Aorta (tissue), 5 donors: ENCODE measurements around the gene CYS1. TPM values are rescaled to one million over a fixed set of nuclear protein-coding genes. Genes with fewer than 3 reads are reported as not detected.

Source experiments
- ATAC-seq: fragments of 200-7000 bp; cut with Tn5 transposase; one replicate; pipeline ENCODE4 v1.9.1; 2022; ENCODE audit warnings: moderate library complexity; ENCODE audit not compliant: low FRiP score
- DNase-seq, 2 donors: peaks; one replicate each; pipeline ENCODE4 v3.0.0-alpha.2; 2020
- H3K27ac ChIP-seq, 2 donors: one replicate each; pipeline ENCODE4 v1.5.1; 2013; ENCODE audit warnings: low read length in 2 of 2, mild to moderate bottlenecking in 2 of 2, moderate library complexity in 2 of 2, control low read depth in 1 of 2, inconsistent platforms in 1 of 2, low read depth in 1 of 2
- H3K27me3 ChIP-seq, 2 donors: one replicate each; pipeline ENCODE4 v1.6.1; 2013; ENCODE audit warnings: control low read depth in 1 of 2, low read length in 1 of 2, mild to moderate bottlenecking in 1 of 2, moderate library complexity in 1 of 2; ENCODE audit not compliant: insufficient read depth in 2 of 2, control insufficient read depth in 1 of 2
- H3K36me3 ChIP-seq, 2 donors: one replicate each; pipeline ENCODE4 v1.6.1; 2013; ENCODE audit warnings: control low read depth in 1 of 2, low read length in 1 of 2, mild to moderate bottlenecking in 1 of 2; ENCODE audit not compliant: insufficient read depth in 2 of 2, control insufficient read depth in 1 of 2
- H3K4me1 ChIP-seq, 2 donors: one replicate each; pipeline ENCODE4 v1.6.1; 2013; ENCODE audit warnings: low read length in 2 of 2, control low read depth in 1 of 2, mild to moderate bottlenecking in 1 of 2, moderate library complexity in 1 of 2; ENCODE audit not compliant: insufficient read depth in 2 of 2, control insufficient read depth in 1 of 2
- H3K4me3 ChIP-seq, 2 donors: one replicate each; pipeline ENCODE4 v1.5.1; 2013; ENCODE audit warnings: low read length in 2 of 2, control low read depth in 1 of 2, mild to moderate bottlenecking in 1 of 2
- H3K9me3 ChIP-seq: one replicate; pipeline ENCODE4 v1.6.1; 2013; ENCODE audit warnings: mild to moderate bottlenecking, low read length; ENCODE audit not compliant: control insufficient read depth
- WGBS, 2 donors: extraction: QIAGEN DNeasy Blood & Tissue Kit; methylation state at CpG; one replicate each; pipeline ENCODE4 v1.1.7; 2013; 5-methylcytosine and 5-hydroxymethylcytosine counted together
- intact Hi-C, 2 donors: fragments of 100-400 bp; cut with DNase I; formaldehyde crosslinking; loops; one replicate each; pipeline versions ENCODE4 v1.14.2 to v1.15.0; 2022
- polyA plus RNA-seq, 2 donors: library from polyadenylated mRNA; stranded (reverse); fragments of 200-250 nt; gene quantifications; one replicate each; pipeline ENCODE4 v1.2.3, GENCODE V29; 2013
- total RNA-seq, 2 donors: library from RNA; stranded (reverse); fragmentation: NEBNext Ultra II Directional; extraction: Animal tissue kit (Norgen Biotek cat#: 25700); gene quantifications; one replicate each; pipeline ENCODE4 v1.2.1, GENCODE V29; 2021
- donor health status: healthy with polysubstance abuse.
- donor health status: Bipolar disorder and iron deficiency.
- donor health status: DM: no; HTN: no; CAD: no.
- donor health status: DM: no; HTN: no; CAD: no.
- donor health status: DM: yes; HTN: yes; CAD: no.

The CYS1 gene
- total and polyA plus RNA-seq, 4 donors = 11.4 to 16.4 (median 14.3) TPM

DNA sequence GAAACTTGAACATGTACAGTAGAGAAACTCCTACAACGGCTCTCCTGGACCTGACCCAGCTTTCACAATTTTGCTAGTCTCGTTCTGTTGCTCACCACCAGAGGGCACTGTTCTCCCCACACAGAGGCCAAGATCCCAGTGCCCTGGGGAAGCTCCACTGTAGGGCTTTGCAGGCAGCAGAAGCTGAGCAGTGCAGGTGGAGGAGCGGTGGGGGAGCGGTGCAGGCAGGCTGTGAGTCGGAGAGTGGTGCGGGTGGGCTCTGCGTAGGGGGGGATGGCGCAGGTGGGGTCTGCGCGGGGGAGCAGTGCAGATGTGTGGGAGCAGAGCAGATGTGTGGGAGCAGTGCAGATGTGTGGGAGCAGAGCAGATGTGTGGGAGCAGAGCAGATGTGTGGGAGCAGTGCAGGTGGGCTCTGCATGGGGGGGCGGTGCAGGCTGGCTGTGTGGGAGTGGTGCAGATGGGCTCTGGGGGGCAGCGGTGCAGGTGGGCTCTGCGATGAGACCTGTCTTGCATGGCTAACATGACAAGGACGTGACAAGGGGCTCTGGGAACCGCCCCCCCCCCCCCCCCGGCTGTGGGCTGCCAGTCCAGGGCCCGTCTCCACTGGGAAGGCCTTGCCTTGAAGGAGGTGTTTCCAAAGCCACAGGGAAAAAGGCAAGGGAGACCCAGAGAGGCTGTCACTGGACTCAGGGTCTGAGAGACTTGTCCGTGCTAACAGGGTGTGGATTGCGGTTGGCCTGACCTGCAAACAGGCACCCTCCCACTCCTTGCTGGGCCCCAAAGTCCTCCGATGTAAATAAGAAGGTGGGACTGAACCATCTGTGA is 7.3 kb downstream of the CYS1 start:
- Histone ChIP-seq H3K4me1 (no peaks in the 10 kb centered on the region), H3K36me3 (no peaks in the 10 kb centered on the region), H3K27ac (no peak overlapping the region), H3K9me3 (no peaks in the 10 kb centered on the region), H3K4me3 (no peak overlapping the region), H3K27me3 (no peaks in the 10 kb centered on the region)
- DNase-seq (peak; percentile 86 to 89), ATAC-seq (peak; percentile 92)
- WGBS, 2 donors = 37 to 42% methylated on average over 20 of the region's 20 CpGs
- intact Hi-C loops = loop anchor here (1.0 to 5.0 kb wide), 4 partner anchors 24 to 364 kb away; no protein-coding TSS in a partner anchor

DNA sequence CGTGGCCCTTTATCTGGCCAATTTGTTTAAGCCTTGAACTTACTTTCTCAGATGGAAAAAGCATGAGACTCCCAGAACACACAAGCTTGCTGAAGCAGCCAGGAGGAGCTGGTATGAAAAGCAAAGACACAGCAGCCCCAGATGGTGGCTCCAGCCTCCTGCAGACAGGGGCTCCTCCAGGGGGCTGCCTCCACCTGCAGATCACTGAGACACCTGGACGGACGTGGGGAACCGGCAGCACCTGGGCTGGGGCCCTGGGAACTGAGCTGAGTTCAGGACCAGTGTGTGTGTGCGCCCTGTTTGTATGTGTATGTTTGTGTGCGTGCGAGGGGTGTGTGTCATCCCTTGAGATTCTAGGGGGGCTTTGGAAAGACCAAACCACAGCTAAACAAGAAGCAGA is 8.6 kb downstream of the CYS1 start:
- H3K9me3 ChIP-seq = no peaks in the 10 kb centered on the region
- no peaks in the 10 kb centered on the region for H3K36me3 ChIP-seq
- H3K4me1 ChIP-seq = no peaks in the 10 kb centered on the region
- intact Hi-C loops = loop anchor here (5.0 kb wide), 2 partner anchors 361 to 366 kb away; no protein-coding TSS in a partner anchor
- no peak for ATAC-seq
- no peak overlapping the region for H3K27ac ChIP-seq
- no peak for DNase-seq
- H3K4me3 ChIP-seq = no peak overlapping the region
- no peaks in the 10 kb centered on the region for H3K27me3 ChIP-seq
- WGBS, 2 donors = 92 to 96% methylated on average over 7 of the region's 7 CpGs

DNA sequence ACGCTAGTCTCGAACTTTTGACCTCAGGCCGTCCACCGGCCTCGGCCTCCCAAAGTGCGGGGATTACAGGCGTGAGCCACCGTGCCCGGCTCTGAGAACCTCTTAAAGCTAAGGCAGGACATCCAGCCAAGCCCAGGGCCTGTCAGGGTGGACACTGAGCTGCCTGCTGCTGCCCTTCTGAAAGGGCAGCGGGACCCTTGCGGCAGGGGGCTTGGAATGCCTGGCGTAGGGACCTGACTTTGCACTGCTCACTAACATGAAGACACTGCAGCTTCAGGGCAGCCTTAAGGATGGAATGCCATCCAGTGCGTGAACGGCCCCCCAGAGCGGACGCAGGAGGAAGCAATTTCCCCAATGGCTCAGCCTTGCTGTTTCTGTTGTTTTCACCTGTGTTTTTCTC is 9.0 kb downstream of the CYS1 start:
- WGBS, 2 donors = 96 to 97% methylated on average over 16 of the region's 16 CpGs
- Histone ChIP-seq H3K4me1 (no peaks in the 10 kb centered on the region), H3K4me3 (no peak overlapping the region), H3K9me3 (no peaks in the 10 kb centered on the region), H3K27me3 (no peaks in the 10 kb centered on the region), H3K36me3 (no peaks in the 10 kb centered on the region), H3K27ac (no peak overlapping the region)
- intact Hi-C loops = loop anchor here (5.0 kb wide), 2 partner anchors 361 to 366 kb away; no protein-coding TSS in a partner anchor
- ATAC-seq (no peak), DNase-seq (no peak)

DNA sequence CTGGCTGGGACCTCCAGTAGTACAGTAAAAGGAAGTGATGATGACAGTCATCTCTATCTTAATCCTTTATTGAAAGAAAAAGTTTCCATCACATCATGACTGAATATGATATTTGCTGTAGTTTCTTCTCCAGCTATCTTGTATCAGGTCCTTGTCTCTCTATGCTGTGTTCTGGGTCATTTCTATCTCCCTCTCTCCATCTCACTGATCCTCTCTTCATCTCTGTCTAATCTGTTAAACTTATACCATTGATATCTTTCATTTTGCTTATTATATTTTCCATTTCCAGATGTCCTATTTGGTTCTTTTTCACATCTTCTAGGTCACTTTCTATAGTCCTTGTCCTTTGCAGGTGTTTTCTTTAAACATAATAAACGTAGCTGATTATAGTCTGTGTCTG is 12.3 kb downstream of the CYS1 start:
- DNase-seq = no peak
- Histone ChIP-seq H3K27me3 (no peaks in the 10 kb centered on the region), H3K36me3 (peaks cover 0 to 1% of the 10 kb centered on the region in 2 donors), H3K4me3 (no peak overlapping the region), H3K27ac (no peak overlapping the region), H3K4me1 (no peaks in the 10 kb centered on the region), H3K9me3 (no peaks in the 10 kb centered on the region)
- 96% methylated on average over 1 of the region's 1 CpG for WGBS, 2 donors
- intact Hi-C loops = no loop called here
- ATAC-seq = no peak

DNA sequence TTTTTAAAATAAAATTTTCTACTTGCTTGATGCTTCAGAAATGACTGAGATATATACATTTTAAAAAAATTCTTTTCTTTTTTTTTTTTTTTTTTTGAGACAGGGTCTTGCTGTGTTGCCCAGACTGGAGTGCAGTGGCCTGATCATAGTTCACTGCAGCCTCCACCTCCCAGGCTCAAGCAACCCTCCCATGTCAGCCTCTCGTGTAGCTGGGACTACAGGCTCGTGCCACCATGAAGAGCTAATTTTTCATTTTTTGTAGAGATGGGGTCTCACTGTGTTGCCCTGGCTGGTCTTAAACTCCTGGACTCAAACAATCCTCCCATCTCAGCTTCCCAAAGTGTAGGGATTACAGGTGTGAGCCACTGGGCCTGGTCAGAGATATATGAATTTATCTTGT is 12.9 kb downstream of the CYS1 start:
- intact Hi-C loops = no loop called here
- WGBS, 2 donors = 98 to 100% methylated on average over 2 of the region's 2 CpGs
- H3K27me3 ChIP-seq = no peaks in the 10 kb centered on the region

DNA sequence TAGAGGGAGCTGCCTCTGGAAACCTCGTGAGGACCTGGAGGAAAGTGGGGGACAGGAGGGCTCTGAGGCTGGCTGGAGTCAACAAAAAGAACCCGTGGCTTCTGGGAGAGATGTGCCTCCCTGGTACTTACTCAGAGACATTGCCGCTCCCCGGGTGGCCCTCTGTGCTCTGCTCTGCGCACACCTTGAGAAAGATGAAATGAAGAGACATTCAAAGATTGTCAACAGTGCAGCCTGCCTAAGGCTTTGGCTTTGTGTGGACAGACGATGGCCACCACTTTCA is 14.5 kb downstream of the CYS1 start:
- intact Hi-C loops = no loop called here
- H3K9me3 ChIP-seq = no peaks in the 10 kb centered on the region
- H3K27ac ChIP-seq = no peak overlapping the region
- DNase-seq (no peak), ATAC-seq (no peak)
- H3K4me3 ChIP-seq = no peak overlapping the region
- peaks cover 0 to 1% of the 10 kb centered on the region in 2 donors for H3K36me3 ChIP-seq
- H3K4me1 ChIP-seq = no peaks in the 10 kb centered on the region
- WGBS, 2 donors = 87 to 91% methylated on average over 6 of the region's 6 CpGs
- no peaks in the 10 kb centered on the region for H3K27me3 ChIP-seq

More for the DNA sequence above, 12.9 kb downstream of the CYS1 start:
- peaks cover 0 to 1% of the 10 kb centered on the region in 2 donors for H3K36me3 ChIP-seq
- H3K27ac ChIP-seq = no peak overlapping the region
- H3K4me3 ChIP-seq = no peak overlapping the region
- DNase-seq (no peak), ATAC-seq (no peak)
- H3K9me3 ChIP-seq = no peaks in the 10 kb centered on the region
- no peaks in the 10 kb centered on the region for H3K4me1 ChIP-seq

DNA sequence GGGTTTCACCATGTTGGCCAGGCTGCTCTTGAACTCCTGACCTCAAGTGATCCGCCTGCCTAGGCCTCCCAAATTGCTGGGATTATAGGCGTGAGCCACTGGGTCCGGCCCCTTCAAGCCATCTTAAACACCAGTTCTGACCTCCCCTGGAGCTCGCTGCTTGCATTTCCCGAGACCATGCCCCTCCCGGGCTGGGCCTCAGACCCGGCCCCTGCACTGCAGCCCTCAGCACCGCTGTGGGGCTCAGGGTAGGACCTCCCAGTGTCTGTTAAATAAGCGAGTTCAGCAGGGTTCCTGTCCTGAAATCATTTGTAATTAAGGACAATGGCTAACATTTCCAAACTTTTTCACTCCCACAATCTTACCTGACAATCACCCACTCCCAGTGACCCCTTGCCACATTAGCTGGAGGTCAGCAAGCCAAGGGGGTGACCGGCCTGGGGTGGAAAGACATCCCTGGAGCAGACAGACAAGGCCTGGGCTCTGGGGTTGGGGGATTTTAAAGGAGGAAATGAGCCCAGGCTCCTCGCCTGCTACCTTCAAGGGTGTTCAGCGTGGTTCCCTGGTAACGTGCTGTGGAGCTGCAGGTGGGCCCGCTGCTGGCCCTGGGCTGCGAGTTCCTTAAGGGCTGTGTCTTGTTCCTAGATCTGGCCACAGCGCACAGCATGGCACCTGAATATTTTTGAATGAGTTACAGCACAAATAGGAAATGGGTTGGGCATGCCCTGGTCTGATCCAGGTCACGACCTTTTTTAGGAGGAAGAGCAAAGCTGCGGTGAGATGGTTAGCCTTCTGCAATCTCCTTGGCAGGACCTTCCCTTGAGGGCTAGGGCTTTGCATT is 15.1 kb downstream of the CYS1 start:
- ATAC-seq (no peak), DNase-seq (no peak)
- Histone ChIP-seq H3K4me3 (no peak overlapping the region), H3K27me3 (no peaks in the 10 kb centered on the region), H3K36me3 (peaks cover 0 to 1% of the 10 kb centered on the region in 2 donors), H3K9me3 (no peaks in the 10 kb centered on the region), H3K27ac (no peak overlapping the region), H3K4me1 (no peaks in the 10 kb centered on the region)
- intact Hi-C loops = no loop called here
- WGBS, 2 donors = 94 to 96% methylated on average over 18 of the region's 18 CpGs

DNA sequence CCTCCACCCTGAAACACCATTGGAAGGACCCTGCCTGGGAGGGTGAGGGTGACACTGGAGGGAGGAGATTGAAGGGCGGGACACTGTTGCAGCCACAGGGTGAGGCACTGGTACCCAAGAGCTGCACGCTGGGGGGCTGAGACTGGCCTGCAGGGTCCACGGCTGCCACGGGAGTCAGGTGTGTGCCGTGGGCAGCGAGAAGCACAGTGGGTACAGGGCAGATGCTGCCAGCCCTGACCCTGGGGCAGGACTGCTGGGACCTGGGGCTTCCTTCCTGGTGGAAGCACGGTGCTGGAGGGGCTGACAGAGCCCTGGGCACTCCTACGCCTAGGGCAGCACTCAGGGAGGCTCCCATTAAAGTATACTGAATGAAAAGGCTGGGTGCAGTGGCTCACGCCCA is 16.6 kb downstream of the CYS1 start:
- no peak for ATAC-seq
- WGBS, 2 donors = 95 to 99% methylated on average over 9 of the region's 9 CpGs
- no peaks in the 10 kb centered on the region for H3K4me1 ChIP-seq

More for the DNA sequence above, 16.6 kb downstream of the CYS1 start:
- H3K36me3 ChIP-seq = peaks cover 0 to 1% of the 10 kb centered on the region in 2 donors
- intact Hi-C loops = no loop called here
- H3K27ac ChIP-seq = no peak overlapping the region
- DNase-seq = peak; percentile 18 to 48
- H3K9me3 ChIP-seq = no peaks in the 10 kb centered on the region
- no peak overlapping the region for H3K4me3 ChIP-seq
- no peaks in the 10 kb centered on the region for H3K27me3 ChIP-seq
